Embryonic facial prominence (tissue), 1 donor: Measurements from ENCODE around the gene KLHL9.
"Not testable (repeated sequence)": the region's sequence is repeated elsewhere in the genome, so short reads cannot be mapped to it uniquely, and the experiment has no call there.

Experiments used
- DNase-seq: peaks from one replicate; pipeline ENCODE4 v3.0.0-alpha.2; 2016; ENCODE audit errors: extremely low spot score

The KLHL9 gene

GRCh38 chr9:21334701-21335632, at the start of gene KLHL9:
Gene KLHL9, minus strand, starts transcription at chr9:21335404. Its CDS starts 545 bp downstream, at chr9:21334859.
- DNase-seq, result peak; percentile 87

GRCh38 chr9:21383627-21384026, 48.4 kb upstream of the KLHL9 start:
- DNase-seq, result no peak

DNA sequence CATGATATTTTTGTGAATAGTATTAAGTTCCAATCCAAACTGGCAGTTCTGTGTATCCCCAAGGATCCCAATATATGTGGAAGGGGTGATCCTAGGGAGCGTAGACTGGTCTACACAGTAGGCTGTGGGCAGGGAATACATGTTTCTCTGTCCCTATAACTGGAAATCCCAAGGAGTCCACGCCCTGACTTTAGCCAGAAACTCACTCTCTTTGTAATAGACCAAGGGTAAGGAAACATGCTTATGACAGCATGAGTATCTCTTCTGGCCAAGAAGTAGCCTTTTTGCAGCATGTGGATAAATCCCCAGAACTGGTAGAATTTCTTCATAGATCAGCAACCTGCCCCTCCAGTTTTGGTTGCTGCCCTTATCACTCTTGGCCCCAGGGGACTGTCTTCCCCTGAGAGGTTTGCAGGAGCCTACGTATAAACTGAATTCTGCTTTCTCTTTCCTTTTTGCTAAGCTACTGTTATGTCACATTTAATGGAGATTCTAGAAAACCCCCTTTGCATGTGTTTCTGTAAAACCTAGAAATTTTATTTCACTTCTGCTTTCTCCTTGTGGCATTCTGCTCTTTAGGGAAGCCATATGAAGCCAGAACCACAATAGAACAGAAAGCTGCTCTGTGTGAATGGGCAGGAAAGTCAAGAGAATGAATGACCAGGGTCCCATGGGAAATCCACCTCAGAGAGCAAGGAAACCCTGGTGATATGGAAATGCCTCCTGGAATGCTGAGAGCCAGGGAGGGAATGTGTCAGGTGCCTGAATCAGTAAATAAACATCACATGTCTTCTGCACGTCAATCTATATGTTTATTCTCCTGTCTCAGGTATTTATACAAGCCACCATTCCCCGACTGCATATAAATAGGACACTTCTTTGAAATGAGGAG, 46.5 kb upstream of the KLHL9 start:
- DNase-seq, result no peak

GRCh38 chr9:21371467-21371866, 36.3 kb upstream of the KLHL9 start:
- DNase-seq, result not testable (repeated sequence)

- no peak for DNase-seq
Observed at GRCh38 chr9:21367957-21368356, 32.8 kb upstream of the KLHL9 start, which contains the start of gene IFNA13. Gene IFNA13, minus strand, starts transcription at chr9:21368057. Its CDS starts 47 bp downstream, at chr9:21368010.

DNA sequence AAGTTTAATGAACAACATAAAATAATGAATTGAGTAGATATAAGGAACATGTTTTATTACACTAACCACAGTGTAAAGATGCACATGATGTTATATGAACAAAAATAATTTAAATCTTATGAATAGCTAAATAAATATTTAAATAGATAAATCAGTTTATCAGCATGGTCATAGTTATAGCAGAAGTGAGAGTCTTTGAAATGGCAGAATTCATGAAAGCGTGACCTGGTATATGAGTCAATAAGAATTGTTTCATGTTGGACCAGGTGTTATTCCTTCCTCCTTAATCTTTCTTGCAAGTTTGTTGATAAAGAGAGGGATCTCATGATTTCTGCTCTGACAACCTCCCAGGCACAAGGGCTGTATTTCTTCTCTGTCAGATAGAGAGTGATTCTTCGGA, 32.0 kb upstream of the KLHL9 start:
- not testable (repeated sequence) for DNase-seq

DNA sequence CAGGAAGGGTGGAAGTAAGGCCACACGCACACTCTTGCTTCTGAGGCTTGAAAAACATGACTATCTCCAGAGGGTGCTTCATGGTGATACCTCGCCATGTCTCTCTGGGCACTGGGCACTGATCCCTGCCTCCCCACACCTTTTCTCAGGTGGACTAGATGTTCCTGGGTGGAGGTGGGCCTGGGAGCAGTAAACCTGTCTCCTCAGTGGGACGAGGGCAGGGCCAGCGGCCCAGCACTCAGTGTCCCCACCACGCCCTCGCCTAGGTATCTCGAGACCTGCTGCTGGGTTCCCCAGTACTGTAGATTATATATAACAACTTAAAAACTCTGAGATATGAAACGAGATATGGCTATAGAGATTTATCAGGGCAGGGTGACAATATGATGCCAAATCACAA, 27.1 kb upstream of the KLHL9 start:
- DNase-seq, result no peak

DNA sequence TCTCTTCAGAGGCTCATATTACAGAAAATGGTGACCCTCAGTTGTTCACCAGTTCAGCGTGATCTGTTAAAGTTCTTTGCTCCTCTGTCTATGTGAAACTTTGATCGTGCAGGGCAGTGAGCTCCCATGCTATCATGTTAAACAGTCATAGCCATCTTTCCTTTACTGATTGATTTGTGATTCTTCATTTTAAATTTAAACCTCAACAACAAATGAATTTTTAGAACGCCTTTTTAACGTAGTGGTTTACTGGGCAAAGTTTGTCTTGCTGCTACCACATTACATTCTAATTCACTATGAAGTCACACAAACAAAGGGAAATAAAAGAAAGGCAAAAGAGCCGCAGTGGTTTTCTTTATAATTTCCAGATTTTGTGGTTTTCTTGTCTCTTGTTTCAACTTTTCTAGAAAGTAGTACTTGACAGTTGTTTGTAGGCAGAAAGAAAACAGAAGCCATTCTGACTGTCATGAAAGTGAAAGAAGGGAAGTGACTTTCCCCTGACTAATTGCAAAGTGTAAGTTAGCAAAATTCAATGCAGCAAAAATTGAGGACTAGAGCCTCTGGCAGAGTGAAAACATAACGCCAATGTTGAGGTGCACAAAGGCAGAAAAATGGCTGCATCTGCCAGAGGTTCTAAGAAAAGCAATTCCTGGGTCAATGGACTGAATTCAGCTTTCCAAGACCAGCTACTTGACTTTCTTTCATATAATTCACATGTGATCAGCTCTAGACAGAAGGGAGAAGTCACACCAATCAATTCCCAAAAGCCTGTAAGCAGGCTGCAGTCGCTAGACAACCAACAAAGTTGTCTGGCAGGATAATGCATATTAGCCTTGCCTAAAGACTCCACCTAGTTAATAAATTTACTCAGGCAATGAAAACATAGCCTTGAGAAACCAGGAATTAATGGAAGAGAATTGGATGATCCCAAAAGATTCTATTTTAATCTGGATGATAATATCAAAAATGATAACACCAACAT, 22.6 kb upstream of the KLHL9 start:
- DNase-seq, result no peak

DNA sequence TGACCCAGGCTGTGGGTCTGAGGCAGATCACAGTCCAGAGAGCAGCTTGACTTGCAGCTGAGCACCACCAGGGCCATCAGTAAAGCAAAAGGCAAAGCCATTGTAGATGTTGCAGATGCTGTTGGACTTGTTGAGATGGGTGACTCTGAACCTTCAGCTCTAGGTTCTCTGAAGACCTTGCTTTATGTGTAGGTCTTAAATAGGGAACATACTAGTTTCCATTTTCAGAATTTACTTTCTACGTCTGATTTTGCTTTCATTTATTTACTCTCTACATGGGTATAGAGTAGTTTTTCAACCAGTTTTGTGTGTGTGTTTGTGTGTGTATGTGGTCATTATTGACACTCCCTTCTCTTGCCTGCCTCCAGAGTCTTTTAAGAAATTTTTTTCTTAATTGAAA, 15.6 kb upstream of the KLHL9 start, which contains the start of gene IFNA6:
TSS of gene IFNA6 (minus strand) at position 101 of the 400 bp plus-strand sequence. CDS start at position 101, 0 bp downstream.
- no peak for DNase-seq

DNA sequence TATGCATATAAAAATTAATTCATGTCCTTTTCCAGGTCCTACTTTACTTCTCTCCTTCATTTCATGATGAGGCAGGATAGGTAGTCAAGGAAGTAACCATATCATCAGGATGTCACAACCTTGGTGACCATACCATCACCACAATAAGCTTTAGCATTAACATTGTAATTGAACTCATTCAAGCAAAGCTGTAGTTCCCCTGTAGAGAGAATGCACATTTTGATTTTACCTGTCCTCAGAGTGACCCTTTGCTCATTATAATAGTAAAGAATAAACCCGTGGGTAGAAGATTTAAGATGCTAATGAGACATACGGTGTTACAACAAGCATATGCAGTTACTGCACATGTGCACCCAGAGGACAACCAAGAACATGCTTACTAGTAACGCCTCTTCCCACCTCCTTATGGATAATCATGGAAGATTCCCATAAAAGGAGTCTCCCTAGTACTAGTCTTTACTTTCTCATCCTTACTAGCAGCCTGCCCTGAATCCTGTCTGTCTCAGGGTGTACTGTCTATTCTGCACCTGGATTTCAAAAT, 13.3 kb upstream of the KLHL9 start:
- DNase-seq, result no peak

DNA sequence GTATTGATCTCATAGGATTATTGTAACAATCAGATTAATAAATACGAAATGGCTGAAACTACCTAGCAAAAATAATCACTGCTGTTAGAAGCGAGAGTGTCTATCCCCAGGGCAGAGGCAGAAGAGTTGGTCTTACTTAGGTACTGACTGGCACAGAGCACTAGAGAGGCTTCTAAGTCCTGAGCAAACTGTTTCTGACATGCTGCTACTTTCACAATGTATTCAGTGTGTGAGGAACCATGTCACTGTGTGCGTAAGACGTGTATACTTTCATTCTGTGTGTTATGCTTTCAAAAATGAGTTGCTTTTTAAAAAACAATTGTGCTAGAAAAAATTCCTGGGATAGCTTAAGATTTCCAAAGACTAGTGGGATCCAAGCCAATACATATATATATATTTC, 5.5 kb upstream of the KLHL9 start:
- DNase-seq, result no peak

- DNase-seq, result no peak
Observed at GRCh38 chr9:21336457-21336856, 1.3 kb upstream of the KLHL9 start.

DNA sequence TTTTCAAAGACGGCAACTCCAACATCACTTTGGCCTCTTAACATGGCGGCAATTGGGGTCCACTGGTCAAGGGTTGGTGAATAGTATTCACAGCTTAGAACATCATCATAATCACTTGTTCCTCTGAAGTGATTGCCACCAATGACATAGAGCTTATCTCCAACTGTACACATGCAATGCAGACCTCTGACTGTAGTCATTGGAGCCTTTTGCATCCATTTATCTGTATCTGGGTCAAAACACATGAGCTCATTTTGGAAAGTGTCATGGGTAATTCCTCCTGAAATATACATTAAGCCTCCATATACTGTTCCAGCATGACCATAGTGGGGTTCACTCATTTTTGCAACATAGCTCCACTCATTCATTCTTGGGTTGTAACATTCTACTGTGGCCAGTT, 2.0 kb downstream of the KLHL9 start:
- DNase-seq, result no peak

DNA sequence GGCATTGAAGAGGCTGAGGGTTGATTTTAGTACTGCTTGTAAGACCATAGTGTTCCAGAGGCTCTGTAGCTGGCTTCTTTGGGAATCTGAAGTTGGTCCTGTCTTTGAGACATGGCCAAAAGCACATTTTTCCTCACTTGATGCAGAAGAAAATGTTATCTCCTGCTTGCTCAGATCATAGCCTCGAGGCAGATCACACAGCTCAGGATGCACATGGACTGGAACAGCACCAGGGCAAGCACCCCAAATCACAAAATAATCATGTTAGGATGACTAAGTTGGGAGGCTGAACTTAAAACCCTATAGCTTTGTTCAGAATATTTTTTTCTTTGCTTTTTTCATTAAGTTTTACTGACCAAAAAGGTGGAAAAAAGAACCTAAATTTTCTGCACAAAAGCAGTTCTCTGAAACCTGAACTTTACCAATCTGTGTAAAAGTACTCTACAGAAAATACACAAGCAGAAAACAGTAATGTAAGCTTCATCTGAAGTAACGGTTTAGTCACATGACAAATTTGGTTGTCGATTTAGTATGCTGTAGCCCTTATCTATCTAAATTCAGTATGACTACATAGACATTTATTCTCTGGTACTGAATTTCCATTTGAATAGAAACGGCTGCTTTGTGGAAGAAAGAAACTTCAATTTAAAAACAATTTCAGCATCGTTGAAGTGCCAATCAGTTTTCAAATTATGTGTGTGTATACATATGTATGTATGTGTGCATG, 3.4 kb downstream of the KLHL9 start:
- DNase-seq, result no peak

GRCh38 chr9:21326526-21327139, 8.6 kb downstream of the KLHL9 start:
- DNase-seq, result peak; percentile 6

DNA sequence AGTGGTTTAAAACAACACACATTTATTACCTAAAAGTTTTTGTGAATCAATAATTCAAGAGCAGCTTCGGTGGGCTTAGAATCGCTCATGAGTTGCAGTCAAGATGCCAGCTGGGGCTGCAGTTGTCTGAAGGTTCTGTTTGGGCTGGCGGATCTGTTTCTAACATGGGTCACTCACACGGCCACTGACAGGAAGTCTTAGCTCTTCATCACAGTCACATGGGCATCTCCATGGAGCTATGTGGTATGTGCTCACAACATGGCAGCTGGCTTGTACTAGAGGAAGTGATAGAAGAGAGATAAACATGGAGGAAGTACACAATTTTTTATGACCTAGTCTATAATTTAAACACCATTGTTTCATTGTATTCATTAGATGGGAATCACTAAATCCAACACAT, 11.2 kb downstream of the KLHL9 start:
- DNase-seq, result no peak

DNA sequence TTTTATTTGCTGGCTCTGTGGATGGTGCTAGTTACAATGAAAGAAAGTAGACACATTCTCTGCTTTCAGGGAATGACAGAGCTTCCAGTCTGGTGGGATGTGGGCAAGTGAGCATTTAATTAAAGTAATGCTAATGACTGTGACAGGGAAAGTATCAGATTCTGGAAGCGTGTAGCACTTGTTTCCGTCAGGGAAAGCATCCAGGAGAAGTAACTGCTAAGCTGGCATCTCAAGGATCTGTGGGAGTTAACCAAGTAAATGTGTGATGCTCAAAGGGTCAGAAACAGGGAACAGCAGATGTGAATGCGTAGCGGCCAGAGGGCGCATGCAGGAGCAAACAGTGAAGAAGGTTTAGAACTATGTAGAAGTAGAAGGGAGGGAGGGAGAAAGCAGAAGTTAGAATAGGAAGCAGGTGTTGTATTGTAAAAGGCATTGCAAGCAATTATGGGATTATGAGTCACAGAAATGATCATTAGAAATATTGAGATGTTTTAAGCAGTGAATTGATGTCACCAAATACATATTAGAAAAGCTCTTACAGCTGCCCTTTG, 12.2 kb downstream of the KLHL9 start:
- no peak for DNase-seq

- DNase-seq, result no peak
Observed at GRCh38 chr9:21320465-21320864, 14.7 kb downstream of the KLHL9 start.
